Measurements from ENCODE around the gene TBC1D10A.

The TBC1D10A gene

DNA sequence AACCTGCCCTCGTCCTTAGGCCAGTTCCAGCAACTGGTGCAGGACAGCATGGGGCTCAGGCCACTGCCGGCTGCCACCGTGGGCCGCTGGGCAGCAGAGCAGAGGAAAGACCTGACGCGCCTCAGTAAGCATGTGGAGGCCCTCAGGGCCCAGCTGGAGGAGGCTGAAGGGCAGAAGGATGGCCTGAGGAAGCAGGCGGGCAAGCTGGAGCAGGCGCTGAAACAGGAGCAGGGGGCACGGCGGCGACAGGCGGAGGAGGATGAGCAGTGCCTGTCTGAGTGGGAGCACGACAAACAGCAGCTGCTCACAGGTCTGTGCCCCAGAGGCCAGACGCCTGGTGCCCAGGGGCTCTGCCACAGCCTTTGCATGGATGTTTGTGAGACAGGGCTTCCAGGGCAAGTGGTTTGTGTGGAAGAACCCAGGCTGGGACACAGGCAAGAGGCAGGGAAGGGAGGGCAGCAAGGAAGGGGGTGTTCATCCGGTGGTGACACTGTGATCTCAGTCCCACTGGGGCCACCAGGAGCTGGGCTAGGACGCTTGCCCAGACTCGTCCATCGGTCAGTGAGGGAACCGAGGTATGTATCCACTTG lies 44.0 kb upstream of the TBC1D10A start:
- TF ChIP-seq, protein P1, sequence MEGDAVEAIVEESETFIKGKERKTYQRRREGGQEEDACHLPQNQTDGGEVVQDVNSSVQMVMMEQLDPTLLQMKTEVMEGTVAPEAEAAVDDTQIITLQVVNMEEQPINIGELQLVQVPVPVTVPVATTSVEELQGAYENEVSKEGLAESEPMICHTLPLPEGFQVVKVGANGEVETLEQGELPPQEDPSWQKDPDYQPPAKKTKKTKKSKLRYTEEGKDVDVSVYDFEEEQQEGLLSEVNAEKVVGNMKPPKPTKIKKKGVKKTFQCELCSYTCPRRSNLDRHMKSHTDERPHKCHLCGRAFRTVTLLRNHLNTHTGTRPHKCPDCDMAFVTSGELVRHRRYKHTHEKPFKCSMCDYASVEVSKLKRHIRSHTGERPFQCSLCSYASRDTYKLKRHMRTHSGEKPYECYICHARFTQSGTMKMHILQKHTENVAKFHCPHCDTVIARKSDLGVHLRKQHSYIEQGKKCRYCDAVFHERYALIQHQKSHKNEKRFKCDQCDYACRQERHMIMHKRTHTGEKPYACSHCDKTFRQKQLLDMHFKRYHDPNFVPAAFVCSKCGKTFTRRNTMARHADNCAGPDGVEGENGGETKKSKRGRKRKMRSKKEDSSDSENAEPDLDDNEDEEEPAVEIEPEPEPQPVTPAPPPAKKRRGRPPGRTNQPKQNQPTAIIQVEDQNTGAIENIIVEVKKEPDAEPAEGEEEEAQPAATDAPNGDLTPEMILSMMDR (IDR thresholded peaks at IDR 0.05; ENCODE audit: borderline replicate concordance, control extremely low read depth, extremely low read depth, insufficient read depth, missing control alignments), result no peak
- in situ Hi-C loops (cut with MboI; ENCODE audit: low sequenced_read_pairs, unreplicated experiment), result no loop called here
- DNase-seq (ENCODE audit: low spot score), result no peak

DNA sequence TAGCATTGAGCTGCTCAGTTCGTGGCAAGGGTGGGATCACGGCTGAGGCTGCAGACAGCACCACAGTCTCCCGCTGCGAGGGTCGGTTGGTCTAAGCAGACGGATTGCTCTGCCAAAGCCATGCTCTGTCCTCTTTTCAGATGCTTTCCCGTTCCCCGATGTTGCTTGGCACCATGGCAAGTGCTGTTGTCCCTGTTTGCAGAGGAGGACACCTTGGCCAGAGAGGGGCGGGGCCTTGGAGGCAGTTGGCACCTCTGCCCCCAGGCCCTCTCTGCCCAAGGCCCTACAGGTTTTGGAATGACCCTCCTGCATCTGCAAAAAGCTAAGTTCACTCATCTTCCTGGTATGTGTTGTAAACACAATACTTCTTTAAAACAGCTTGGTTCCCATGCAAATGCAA lies 41.7 kb upstream of the TBC1D10A start:
- no peak for DNase-seq (ENCODE audit: low spot score)
- in situ Hi-C loops (cut with MboI; ENCODE audit: low sequenced_read_pairs, unreplicated experiment), result no loop called here
- TF ChIP-seq, protein P1 (IDR thresholded peaks at IDR 0.05; ENCODE audit: borderline replicate concordance, control extremely low read depth, extremely low read depth, insufficient read depth, missing control alignments), result no peak

DNA sequence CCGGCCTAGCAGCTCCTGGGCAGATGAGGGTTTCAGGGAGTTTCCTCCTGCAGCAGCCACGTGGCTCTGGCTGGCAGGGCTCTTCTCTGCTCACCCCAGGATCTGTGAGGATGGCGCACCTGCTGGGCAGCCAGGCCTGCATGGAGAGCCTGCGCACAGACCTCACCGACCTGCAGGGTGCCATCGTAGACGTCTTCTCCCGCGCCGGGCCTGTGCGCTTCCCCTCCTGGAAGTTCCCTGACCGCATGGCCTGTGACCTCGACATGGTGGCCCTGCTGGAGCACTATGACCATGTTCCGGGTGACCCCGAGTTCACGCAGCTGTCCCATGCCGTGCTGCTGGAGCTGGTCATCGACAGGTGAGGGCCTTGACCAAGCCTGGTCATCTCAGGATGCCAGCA lies 39.1 kb upstream of the TBC1D10A start:
- in situ Hi-C loops (cut with MboI; ENCODE audit: low sequenced_read_pairs, unreplicated experiment), result no loop called here
- no peak for DNase-seq (ENCODE audit: low spot score)
- TF ChIP-seq, protein P1 (IDR thresholded peaks at IDR 0.05; ENCODE audit: borderline replicate concordance, control extremely low read depth, extremely low read depth, insufficient read depth, missing control alignments), result no peak

DNA sequence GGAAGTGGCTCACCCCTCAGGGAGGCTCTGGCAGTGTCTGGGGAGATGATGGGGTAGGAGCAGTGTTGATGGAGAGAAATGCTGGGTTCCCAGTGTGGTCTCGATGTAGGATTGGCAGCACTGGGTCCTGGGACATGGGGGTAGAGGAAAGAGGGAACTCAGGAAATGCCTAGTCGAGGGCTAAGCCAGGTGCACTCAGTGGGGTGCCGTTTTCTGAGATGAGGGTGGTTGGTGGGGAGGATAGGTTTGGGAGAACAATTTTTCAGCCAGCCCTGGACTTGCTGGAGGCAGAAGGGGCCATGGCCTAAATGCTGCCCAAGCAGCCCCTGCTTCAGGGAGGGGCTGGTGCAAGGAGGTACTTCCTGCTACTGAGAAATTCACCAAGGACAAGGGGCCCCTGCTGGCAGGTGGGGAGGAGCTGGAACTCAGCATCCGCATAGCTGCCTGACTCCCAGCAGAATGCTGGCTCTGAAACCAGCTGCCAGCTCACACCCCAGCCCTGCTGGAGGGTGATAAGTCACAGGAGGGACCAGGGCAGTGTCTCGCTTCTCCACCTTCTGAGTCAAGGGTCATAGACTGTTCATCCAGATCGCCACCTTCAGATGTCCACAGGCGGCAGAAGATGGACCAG lies 36.0 kb upstream of the TBC1D10A start:
- no peak for DNase-seq (ENCODE audit: low spot score)
- TF ChIP-seq, protein P1 (IDR thresholded peaks at IDR 0.05; ENCODE audit: borderline replicate concordance, control extremely low read depth, extremely low read depth, insufficient read depth, missing control alignments), result no peak
- in situ Hi-C loops (cut with MboI; ENCODE audit: low sequenced_read_pairs, unreplicated experiment), result no loop called here

DNA sequence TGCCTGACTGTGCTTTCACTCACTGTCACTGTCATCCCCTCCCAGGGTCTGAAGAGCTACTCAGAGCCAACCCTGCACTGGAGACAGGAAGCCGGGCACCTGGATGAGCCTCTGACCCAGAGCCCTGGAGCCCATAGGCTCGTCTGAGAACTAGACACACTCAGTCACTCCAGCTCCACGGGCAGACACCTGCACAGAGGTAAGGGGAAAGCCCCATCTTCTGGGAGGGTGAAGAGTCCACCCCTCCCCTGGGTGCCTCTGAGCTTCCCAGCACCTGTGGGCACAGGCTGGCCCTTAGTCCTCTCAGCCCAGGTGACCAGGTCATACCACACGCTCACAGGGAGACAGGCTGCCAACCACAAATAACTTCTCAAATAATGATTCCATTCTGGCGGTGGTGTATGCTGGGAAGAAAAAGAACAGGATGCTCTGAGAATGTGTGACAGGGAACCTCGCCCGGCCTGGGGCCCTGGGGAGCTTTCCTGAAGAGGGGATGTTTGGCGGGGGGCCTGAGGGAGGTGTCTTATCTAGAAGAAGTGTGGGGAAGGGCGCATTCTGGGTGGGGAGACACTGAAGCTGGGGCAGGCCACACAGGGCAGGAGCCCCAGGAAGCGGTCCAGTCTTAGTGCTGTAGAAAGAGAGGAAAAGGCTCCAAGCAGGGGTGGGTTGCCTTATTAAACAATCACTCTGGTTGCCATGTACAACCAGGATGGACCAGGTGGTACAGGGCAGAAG lies 35.3 kb upstream of the TBC1D10A start:
- TF ChIP-seq, protein P1 (IDR thresholded peaks at IDR 0.05; ENCODE audit: borderline replicate concordance, control extremely low read depth, extremely low read depth, insufficient read depth, missing control alignments), result no peak
- DNase-seq (ENCODE audit: low spot score), result no peak
- in situ Hi-C loops (cut with MboI; ENCODE audit: low sequenced_read_pairs, unreplicated experiment), result no loop called here

DNA sequence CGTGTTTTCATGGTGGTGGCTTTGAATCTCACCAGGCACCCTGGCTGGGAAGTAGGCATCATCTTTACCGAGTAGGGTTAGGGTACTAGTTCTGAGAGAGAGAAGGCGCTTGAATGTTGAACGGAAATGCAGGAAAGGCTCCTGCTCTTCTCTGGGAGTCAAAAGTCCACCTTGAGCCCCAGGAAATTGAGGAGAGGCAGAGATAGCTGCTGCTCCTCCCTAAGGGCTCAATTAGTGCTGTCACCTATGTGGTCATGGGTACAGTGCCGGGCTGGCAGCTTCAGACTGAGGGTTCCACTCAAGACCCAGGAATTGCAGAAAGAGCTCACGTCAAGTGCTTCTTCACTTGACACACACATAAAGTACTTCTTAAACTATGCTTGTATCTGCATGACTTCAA lies 31.8 kb upstream of the TBC1D10A start:
- no peak for DNase-seq (ENCODE audit: low spot score)
- TF ChIP-seq, protein P1 (IDR thresholded peaks at IDR 0.05; ENCODE audit: borderline replicate concordance, control extremely low read depth, extremely low read depth, insufficient read depth, missing control alignments), result no peak
- in situ Hi-C loops (cut with MboI; ENCODE audit: low sequenced_read_pairs, unreplicated experiment), result no loop called here
